Stomach (tissue), 4 donors: ENCODE results near the gene CELF4.

Source experiments
- CTCF ChIP-seq, 7 experiments: fragments of 450-650 bp in 4 of 7; fragments of 200-600 bp in 3 of 7; sonication (generic) in 3 of 7; IDR thresholded peaks; one replicate each; pipeline ENCODE4 v1.5.1; 2016 to 2019; ENCODE audit warnings: antibody characterized with exemption in 7 of 7, control low read depth in 2 of 7, mild to moderate bottlenecking in 1 of 7
- EP300 ChIP-seq: sonication (generic); formaldehyde crosslinking; IDR thresholded peaks from one replicate; pipeline ENCODE4 v1.6.1; 2017; ENCODE audit warnings: antibody characterized with exemption
- POLR2A ChIP-seq, 4 donors: fragments of 450-650 bp; IDR thresholded peaks; one replicate each; pipeline ENCODE4 v1.6.1; 2016; ENCODE audit warnings: antibody characterized with exemption in 4 of 4, control low read depth in 2 of 4, mild to moderate bottlenecking in 1 of 4, moderate library complexity in 1 of 4
- POLR2AphosphoS5 ChIP-seq, 3 donors: sonication (generic); formaldehyde crosslinking; IDR thresholded peaks; one replicate each; pipeline ENCODE4 v1.6.1; 2016; ENCODE audit warnings: antibody characterized with exemption in 3 of 3

DNA sequence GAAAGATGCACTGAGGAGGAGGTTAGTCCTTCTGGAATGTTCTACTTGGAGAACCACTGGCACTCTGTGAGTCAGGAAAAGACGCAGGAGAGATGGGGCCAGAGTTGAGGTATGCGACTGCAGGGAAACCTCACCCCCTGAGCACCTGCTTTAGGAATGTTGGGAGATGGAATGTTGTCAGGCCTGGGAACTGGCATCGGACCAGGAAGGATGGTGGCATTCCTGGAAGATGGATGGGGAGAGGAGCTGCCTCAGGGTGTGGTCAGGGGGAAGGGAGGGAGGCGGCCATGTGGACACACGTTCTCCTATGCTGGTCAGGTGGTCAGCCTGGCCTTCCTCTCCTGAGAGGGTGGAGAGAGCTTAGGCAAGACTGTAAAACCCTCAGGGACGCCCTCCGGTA is 146.3 kb downstream of the CELF4 start:
- TF ChIP-seq CTCF (IDR thresholded peaks at IDR 0.05) (no peak), POLR2AphosphoS5 (IDR thresholded peaks at IDR 0.05) (no peak), POLR2A (IDR thresholded peaks at IDR 0.05) (no peak), EP300 (no peak)
